K562 (cell line): ENCODE measurements around the gene ZNF500. TPM values are rescaled to one million over a fixed set of nuclear protein-coding genes. Genes with fewer than 3 reads are reported as not detected.

Source experiments
- ATF6 ChIP-seq: sonication (generic); formaldehyde crosslinking; IDR thresholded peaks from 2 replicates; pipeline ENCODE4 v1.4.0; 2020; ENCODE audit warnings: mild to moderate bottlenecking, missing genetic modification reagents
- CBFB ChIP-seq: sonication (generic); formaldehyde crosslinking; IDR thresholded peaks from 2 replicates; pipeline ENCODE4 v1.4.0; 2020; ENCODE audit warnings: mild to moderate bottlenecking, missing genetic modification reagents
- E2F3 ChIP-seq: fragments of 250-450 bp; sonication (Bioruptor Pico); IDR thresholded peaks from 2 replicates; pipeline ENCODE4 v1.4.0; 2020; ENCODE audit warnings: mild to moderate bottlenecking
- EGR1 ChIP-seq: fragments of 450-650 bp; conservative IDR thresholded peaks from 2 replicates; pipeline ENCODE4 v1.6.1; 2017; ENCODE audit warnings: mild to moderate bottlenecking
- MED1 ChIP-seq: sonication (generic); formaldehyde crosslinking; IDR thresholded peaks from 2 replicates; pipeline ENCODE4 v1.8.1; 2023; ENCODE audit warnings: missing genetic modification reagents, borderline replicate concordance
- MYBL2 ChIP-seq, 2 experiments: fragments of 450-650 bp in 1 of 2; sonication (generic) in 1 of 2; formaldehyde crosslinking in 1 of 2; IDR thresholded peaks; 2 replicates each; pipeline versions ENCODE4 v1.6.1 to v1.8.1; 2017 to 2022; ENCODE audit warnings: borderline replicate concordance in 1 of 2, inconsistent platforms in 1 of 2, low read depth in 1 of 2, mild to moderate bottlenecking in 1 of 2, missing genetic modification reagents in 1 of 2, moderate library complexity in 1 of 2
- NKRF ChIP-seq: fragments of 450-650 bp; IDR thresholded peaks from 2 replicates; pipeline ENCODE4 v1.6.1; 2016; ENCODE audit warnings: borderline replicate concordance
- PURB ChIP-seq: sonication (generic); formaldehyde crosslinking; IDR thresholded peaks from 2 replicates; pipeline ENCODE4 v1.9.0; 2021; ENCODE audit warnings: low read depth, mild to moderate bottlenecking, missing genetic modification reagents
- RAD21 ChIP-seq, 2 experiments: fragments of 250-450 bp in 1 of 2; fragments of 450-650 bp in 1 of 2; sonication (Bioruptor Pico) in 1 of 2; formaldehyde crosslinking in 1 of 2; IDR thresholded peaks in 1 of 2; conservative IDR thresholded peaks in 1 of 2; 2 replicates each; pipeline versions ENCODE4 v1.4.0 to v1.8.0; 2020 to 2022; ENCODE audit warnings: mild to moderate bottlenecking in 2 of 2, moderate library complexity in 1 of 2
- RBM22 ChIP-seq: fragments of 200-400 bp; formaldehyde crosslinking; IDR thresholded peaks from 2 replicates; pipeline ENCODE4 v1.6.1; 2018; ENCODE audit warnings: low read length, low read depth; ENCODE audit not compliant: poor library complexity, severe bottlenecking
- RBM34 ChIP-seq: fragments of 200-400 bp; formaldehyde crosslinking; IDR thresholded peaks from 2 replicates; pipeline ENCODE4 v1.6.1; 2018; ENCODE audit warnings: low read length, borderline replicate concordance; ENCODE audit not compliant: insufficient read depth
- SNIP1 ChIP-seq: fragments of 450-650 bp; IDR thresholded peaks from 2 replicates; pipeline ENCODE4 v1.7.1; 2017; ENCODE audit warnings: low read depth, mild to moderate bottlenecking
- TAF15 ChIP-seq: fragments of 200-400 bp; formaldehyde crosslinking; IDR thresholded peaks from 2 replicates; pipeline ENCODE4 v1.6.1; 2017; ENCODE audit warnings: mild to moderate bottlenecking, low read depth, low read length, moderate library complexity
- XRCC5 ChIP-seq: fragments of 200-400 bp; formaldehyde crosslinking; IDR thresholded peaks from 2 replicates; pipeline ENCODE4 v1.6.1; 2017; ENCODE audit warnings: low read depth, mild to moderate bottlenecking, low read length
- ZBTB9 ChIP-seq: fragments of 450-650 bp; formaldehyde crosslinking; IDR thresholded peaks from 2 replicates; pipeline ENCODE4 v1.4.0; 2020; ENCODE audit warnings: mild to moderate bottlenecking, moderate library complexity
- ZKSCAN3 ChIP-seq: fragments of 250-450 bp; sonication (Bioruptor Pico); IDR thresholded peaks from 2 replicates; pipeline ENCODE4 v1.4.0; 2020
- ZMIZ1 ChIP-seq, 2 experiments: fragments of 150-350 bp in 1 of 2; IDR thresholded peaks; 2 replicates each; pipeline ENCODE4 v1.6.1; 2012 to 2016; ENCODE audit warnings: low read depth in 2 of 2, low read length in 2 of 2, mild to moderate bottlenecking in 1 of 2, moderate library complexity in 1 of 2
- ZNF121 ChIP-seq: sonication (generic); formaldehyde crosslinking; conservative IDR thresholded peaks from 2 replicates; pipeline ENCODE4 v1.8.0; 2022; ENCODE audit warnings: missing genetic modification reagents
- ZNF589 ChIP-seq: fragments of 200-800 bp; sonication (Bioruptor generic); IDR thresholded peaks from 2 replicates; pipeline ENCODE4 v1.6.1; 2016; ENCODE audit warnings: low read depth, missing genetic modification characterization, missing compliant biosample characterization
- polyA plus RNA-seq, 8 experiments: library from polyadenylated mRNA; depleted of rRNA in 4 of 8; stranded (reverse) in 5 of 8; unstranded in 3 of 8; fragments of >200 nt; fragmentation: Nextera tagmentation in 2 of 8; fragmentation: Illumina TruSeq in 1 of 8; extraction: Ambion mirVana in 2 of 8; extraction: Trizol in 1 of 8; gene quantifications; 2 replicates each; pipeline versions ENCODE4 v1.2.1 to v1.2.3, GENCODE V29; 2011 to 2014; ENCODE audit warnings: inconsistent platforms in 1 of 8, missing spikeins in 1 of 8
- total RNA-seq, 7 experiments: library from RNA; depleted of rRNA in 6 of 7; stranded (reverse); fragments of >200 nt in 6 of 7; fragmentation: Illumina TruSeq in 2 of 7; extraction: Trizol in 2 of 7; gene quantifications; 2 replicates each; pipeline versions ENCODE4 v1.2.1 to v1.2.3, GENCODE V29; 2011 to 2021; ENCODE audit warnings: low replicate concordance in 1 of 7

The ZNF500 gene
- total and polyA plus RNA-seq, 9 of the 15 experiments (the other 6 are each of a cell fraction or from before 2014, with no cell fraction given), result 0.80 to 20.8 (median 5.3) TPM

- TF ChIP-seq ZMIZ1 (IDR thresholded peaks at IDR 0.05; ENCODE audit: low read depth in 2 of 2, low read length in 2 of 2) (no peak), RBM34 (no peak), E2F3 (CRISPR knock-in tag) (no peak), ZNF589 (no peak), RAD21 (CRISPR knock-in tag; conservative IDR thresholded peaks at IDR 0.05 in 1 of 2, IDR thresholded peaks at IDR 0.05 in 1 of 2) (no peak), XRCC5 (no peak), MED1 (no peak), ZBTB9 (CRISPR knock-in tag) (peak; percentile 49; the same call in 1 of the 2 replicates), ATF6 (CRISPR knock-in tag) (no peak), CBFB (no peak), ZKSCAN3 (CRISPR knock-in tag) (no peak), PURB (CRISPR knock-in tag) (no peak), EGR1 (peak; percentile 84), MYBL2 (IDR thresholded peaks at IDR 0.05; ENCODE audit: low read depth) (no peak), MYBL2 (CRISPR knock-in tag; IDR thresholded peaks at IDR 0.05; ENCODE audit: borderline replicate concordance) (no peak), ZNF121 (CRISPR knock-in tag) (no peak), TAF15 (no peak), NKRF (no peak), SNIP1 (no peak), RBM22 (peak; percentile 56)
Measured at GRCh38 chr16:4802659-4803287, 35.8 kb upstream of the ZNF500 start (continued).
